Effector memory CD4-positive, alpha-beta T cell (primary cell): Measurements from ENCODE around the gene KRT6B.

Experiments
- DNase-seq, 3 donors: peaks; one replicate each; pipeline ENCODE4 v3.0.0-alpha.2; 2020
- H3K27ac ChIP-seq: 2 replicates; pipeline ENCODE4 v1.7.0; 2013; ENCODE audit warnings: mild to moderate bottlenecking, low read length, moderate library complexity; ENCODE audit not compliant: insufficient read depth, poor library complexity, severe bottlenecking
- H3K27me3 ChIP-seq: replicated peaks from 2 replicates; pipeline ENCODE4 v1.7.0; 2013; ENCODE audit warnings: mild to moderate bottlenecking, low read length; ENCODE audit not compliant: insufficient read depth, control insufficient read depth, poor library complexity, severe bottlenecking
- H3K36me3 ChIP-seq: 2 replicates; pipeline ENCODE4 v1.7.0; 2013; ENCODE audit warnings: mild to moderate bottlenecking, low read length, moderate library complexity; ENCODE audit not compliant: control insufficient read depth, insufficient read depth
- H3K4me1 ChIP-seq: 2 replicates; pipeline ENCODE4 v1.7.0; 2013; ENCODE audit warnings: low read length, mild to moderate bottlenecking; ENCODE audit not compliant: control insufficient read depth, insufficient read depth, poor library complexity, severe bottlenecking
- H3K4me3 ChIP-seq: 2 replicates; pipeline ENCODE4 v1.7.0; 2013; ENCODE audit warnings: low read length, low read depth, mild to moderate bottlenecking; ENCODE audit not compliant: insufficient read depth, poor library complexity, severe bottlenecking
- H3K9me3 ChIP-seq: 2 replicates; pipeline ENCODE4 v1.7.0; 2013; ENCODE audit warnings: mild to moderate bottlenecking, low read length, moderate library complexity; ENCODE audit not compliant: control insufficient read depth

Gene KRT6B

DNA sequence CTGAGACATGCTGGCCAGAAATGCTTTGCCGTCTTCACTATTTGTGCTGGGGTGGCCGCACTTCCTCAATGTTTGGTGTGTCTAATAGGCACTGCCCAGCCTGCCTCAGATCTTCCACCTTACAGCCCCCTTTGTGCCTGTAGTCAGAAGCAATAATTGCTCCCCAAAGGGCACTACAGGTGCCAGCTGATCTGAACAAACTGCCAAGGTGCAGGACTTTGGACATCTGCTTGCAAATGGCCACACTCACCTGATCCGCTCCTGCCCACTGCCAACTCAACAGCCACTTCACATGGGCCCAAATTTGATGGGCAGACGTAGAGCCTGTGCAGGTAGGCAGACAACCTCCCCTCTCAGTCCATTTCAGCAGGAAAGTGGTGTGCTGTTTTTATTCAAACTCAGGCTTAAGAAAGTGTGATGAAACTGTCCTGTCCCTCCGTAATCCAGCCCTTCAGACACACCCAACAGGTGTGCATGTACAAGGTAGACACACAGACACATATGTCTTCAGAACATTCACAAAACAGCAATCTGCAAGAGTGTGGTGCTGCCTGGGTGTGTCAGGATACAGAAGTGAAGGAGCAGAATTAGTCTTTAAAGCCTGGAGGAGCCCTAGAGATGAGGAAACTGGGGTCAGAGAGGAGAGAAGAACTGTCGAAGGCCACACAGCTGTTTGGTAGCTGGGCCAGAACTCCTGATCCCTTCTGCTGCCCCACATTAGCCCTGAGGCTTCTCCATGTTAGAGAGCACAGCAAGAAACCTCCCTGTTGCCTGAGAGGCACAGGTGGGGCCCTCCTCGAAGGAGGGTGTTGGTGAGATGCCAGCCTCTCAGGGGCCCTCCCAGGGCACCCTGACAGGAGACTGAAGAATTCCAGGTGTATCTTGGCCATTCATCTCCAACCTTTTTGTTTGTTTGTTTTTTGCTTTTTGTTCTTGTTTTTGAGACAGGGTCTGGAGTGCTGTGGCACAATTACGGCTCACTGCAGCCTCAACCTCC, 13.3 kb downstream of the KRT6B start:
- Histone ChIP-seq H3K27me3 (no peaks in the 10 kb centered on the region), H3K4me3 (no peak overlapping the region), H3K36me3 (no peaks in the 10 kb centered on the region), H3K27ac (no peak overlapping the region), H3K9me3 (no peaks in the 10 kb centered on the region), H3K4me1 (no peaks in the 10 kb centered on the region)
- DNase-seq, result no peak

DNA sequence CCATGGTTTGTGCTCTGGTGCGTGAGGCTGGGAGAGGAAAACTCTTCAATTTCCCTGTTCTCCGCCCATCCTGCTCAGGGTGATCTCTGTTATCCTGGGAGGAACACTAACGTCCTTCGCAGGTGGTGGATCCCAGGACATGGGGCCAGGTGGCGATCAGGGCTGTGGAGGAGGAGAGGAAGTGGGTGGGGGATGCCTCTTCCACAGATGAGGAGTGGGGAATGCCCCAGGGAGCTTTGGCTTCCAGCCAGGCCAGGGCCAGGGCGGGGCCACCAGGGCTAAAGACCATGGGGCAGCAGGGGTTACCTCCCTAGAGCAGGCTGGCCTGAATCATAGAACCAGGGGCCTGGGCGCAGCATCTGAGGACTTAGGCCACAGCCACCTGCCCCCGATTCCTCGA, 14.4 kb downstream of the KRT6B start:
- DNase-seq, result no peak
- Histone ChIP-seq H3K27ac (no peak overlapping the region), H3K9me3 (no peaks in the 10 kb centered on the region), H3K4me1 (no peaks in the 10 kb centered on the region), H3K36me3 (no peaks in the 10 kb centered on the region), H3K27me3 (no peaks in the 10 kb centered on the region), H3K4me3 (no peak overlapping the region)

DNA sequence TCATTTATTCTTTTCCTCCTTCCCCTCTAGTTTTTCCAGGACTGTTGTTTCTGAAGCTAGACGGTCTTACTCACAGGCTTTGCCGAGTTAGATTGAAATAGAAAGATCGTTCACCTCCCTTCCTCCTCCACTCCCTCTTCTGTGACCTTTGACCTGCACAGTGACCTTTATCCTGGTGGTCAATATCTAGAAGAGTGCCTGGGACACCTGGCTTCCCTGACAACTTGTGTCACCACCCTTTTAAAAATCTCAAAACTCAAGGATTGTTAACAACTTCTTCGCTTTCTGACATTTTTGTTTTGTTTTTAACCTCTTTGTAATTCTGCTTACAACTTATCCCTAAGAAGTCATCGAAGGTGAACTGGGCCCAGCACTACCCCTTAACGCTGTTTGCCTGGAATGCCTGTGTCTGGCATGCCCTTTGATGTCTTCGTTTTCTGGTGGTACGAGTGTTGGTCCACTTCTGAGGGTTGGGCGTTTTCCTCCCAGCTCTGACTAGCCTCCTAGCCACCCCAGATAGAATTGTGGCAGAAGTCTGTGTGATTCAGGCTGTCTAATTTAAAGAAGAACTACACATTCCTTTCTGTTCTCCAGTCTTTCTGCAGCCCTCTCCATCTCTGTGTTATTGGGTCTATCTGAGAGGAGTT, 15.0 kb downstream of the KRT6B start:
- DNase-seq, result no peak
- H3K27me3 ChIP-seq, result no peaks in the 10 kb centered on the region
- H3K4me1 ChIP-seq, result no peaks in the 10 kb centered on the region
- H3K9me3 ChIP-seq, result no peaks in the 10 kb centered on the region
- H3K36me3 ChIP-seq, result no peaks in the 10 kb centered on the region
- H3K4me3 ChIP-seq, result no peak overlapping the region
- no peak overlapping the region for H3K27ac ChIP-seq

DNA sequence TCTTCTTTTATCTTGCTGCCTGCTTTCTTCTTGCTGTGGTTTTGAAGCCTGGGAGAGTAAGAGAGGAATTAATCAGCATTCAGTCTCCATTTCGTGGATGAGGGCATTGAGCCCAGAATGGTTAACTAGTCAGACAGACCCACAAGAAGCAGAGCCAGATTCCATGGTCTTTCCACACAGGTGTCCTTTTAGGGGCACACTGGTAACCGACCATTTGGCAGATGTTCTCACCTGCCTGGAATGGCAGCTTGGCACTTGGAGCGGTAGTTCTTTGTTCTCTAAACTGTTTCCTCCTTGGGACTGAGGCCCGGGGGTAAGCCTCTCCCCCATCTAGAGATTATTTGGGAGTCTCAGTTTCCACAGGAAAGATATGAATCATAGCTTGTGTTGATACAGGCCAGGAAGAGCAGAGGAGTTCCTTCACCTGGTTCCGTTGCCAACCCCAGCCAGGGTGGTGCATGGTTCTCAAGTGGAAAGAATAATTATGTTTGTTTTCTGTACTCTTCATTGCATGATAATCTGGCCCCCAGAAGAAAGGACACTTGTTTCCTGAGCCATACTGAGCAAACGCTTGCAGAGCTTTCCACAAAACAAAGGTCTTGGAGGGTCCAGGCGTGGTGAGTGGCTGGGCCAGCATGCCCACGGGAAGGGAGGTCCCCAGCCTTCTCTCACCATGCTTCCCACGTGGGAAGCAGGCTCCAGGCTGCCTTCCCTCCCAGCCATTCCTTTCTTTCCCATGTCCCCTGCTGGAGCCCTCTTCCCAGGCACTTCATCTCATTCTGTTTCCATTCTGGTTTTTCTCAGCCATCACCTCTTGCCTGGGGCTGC, 15.7 kb downstream of the KRT6B start:
- no peaks in the 10 kb centered on the region for H3K36me3 ChIP-seq
- H3K9me3 ChIP-seq, result no peaks in the 10 kb centered on the region
- no peak overlapping the region for H3K4me3 ChIP-seq
- no peaks in the 10 kb centered on the region for H3K27me3 ChIP-seq
- no peak overlapping the region for H3K27ac ChIP-seq
- no peaks in the 10 kb centered on the region for H3K4me1 ChIP-seq
- no peak for DNase-seq

DNA sequence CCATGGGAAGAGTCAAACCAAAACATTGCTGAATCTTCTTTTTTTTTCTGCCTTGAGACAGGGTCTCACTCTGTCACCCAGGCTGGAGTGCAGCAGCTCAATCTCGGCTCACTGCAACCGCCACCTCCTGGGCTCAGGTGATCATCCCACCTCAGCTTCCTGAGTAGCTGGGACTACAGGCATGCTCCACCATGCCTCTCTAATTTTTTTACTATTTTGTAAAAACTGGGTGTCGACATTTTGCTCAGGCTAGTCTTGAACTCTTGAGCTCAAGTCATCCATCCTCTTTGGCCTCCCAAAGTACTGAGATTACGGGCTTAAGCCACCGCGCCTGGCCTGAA, 16.3 kb downstream of the KRT6B start:
- H3K27ac ChIP-seq, result no peak overlapping the region
- no peak for DNase-seq
- no peaks in the 10 kb centered on the region for H3K9me3 ChIP-seq
- H3K4me3 ChIP-seq, result no peak overlapping the region
- H3K4me1 ChIP-seq, result no peaks in the 10 kb centered on the region
- H3K27me3 ChIP-seq, result no peaks in the 10 kb centered on the region
- no peaks in the 10 kb centered on the region for H3K36me3 ChIP-seq

DNA sequence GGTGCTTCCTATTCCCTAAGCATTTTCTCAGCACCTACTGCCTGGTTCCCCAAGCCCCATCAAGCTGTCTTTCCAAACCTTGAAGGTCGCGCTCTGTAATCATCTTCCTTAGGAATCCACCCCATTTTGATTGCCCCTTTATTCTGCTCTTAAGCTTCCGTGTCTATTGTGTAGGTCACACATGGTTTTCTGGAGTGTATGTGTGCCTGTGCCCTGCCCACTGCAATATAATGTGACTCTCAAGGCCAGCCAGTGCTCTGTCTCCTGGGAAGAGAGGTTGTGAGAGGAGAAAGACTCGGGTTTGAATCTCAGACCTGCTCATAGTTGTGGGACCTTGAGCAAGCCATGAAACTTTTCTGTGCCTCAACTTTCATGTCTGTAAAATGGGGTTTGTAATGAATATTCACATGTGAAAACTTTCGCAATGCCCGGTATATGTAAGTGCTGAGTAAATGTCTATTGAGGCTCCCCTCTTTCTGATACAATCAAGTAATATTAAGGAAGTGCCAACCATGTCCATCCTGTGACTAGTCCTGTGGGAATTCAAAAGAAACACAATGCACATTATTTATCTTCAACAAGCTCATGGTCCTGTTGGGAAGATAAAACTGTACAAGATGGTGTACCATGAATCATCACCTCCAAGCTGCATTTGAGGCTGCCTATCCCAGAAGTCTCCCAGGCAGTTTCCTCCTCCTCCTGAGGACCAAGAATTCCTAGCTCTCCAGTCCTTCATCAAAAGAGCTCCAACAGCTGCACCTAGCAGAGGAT, 17.0 kb downstream of the KRT6B start:
- no peak for DNase-seq
- H3K4me1 ChIP-seq, result no peaks in the 10 kb centered on the region

DNA sequence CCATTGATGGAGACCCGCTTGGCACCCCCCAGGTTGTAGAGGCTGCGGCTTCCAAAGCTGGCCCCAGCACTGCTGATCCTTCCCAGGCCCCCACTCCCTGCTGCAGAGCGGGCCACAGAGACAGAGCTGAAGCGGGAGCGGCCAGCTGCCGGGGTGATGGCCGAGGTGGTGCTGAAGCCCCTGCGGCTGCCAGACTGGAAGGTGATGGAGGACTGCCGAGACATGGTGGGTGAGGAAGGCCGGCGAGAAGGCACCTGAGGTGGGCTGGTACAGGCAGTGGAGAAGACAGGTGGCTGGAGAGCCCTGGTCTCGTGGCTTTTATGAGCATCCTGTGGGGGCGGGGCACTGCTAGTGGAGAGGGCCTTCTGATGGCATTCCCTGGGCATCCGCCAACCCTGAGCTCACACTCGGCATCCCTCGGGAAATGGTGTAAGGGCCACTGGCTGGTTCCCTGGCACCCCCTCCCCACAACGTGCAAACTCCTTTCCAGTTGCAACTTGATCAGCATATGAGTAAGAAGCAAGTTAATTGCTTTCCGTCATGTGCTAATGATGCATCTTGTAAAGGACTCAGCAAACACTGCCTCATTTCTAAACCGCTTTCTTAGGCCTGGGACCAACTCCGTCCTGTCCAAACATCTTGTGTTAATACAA, 17.7 kb downstream of the KRT6B start, which contains the start of gene KRT75:
TSS of gene KRT75 (minus strand) at position 291 of the 653 bp plus-strand sequence. CDS start at position 224, 67 bp downstream.
- Histone ChIP-seq H3K36me3 (no peaks in the 10 kb centered on the region), H3K27me3 (no peaks in the 10 kb centered on the region), H3K4me1 (no peaks in the 10 kb centered on the region), H3K27ac (no peak within 1 kb of the TSS), H3K9me3 (no peaks in the 10 kb centered on the region), H3K4me3 (no peak within 1 kb of the TSS)
- DNase-seq, result no peak

More for the DNA sequence above, 17.0 kb downstream of the KRT6B start:
- no peaks in the 10 kb centered on the region for H3K9me3 ChIP-seq
- no peak overlapping the region for H3K4me3 ChIP-seq
- H3K27me3 ChIP-seq, result no peaks in the 10 kb centered on the region
- H3K36me3 ChIP-seq, result no peaks in the 10 kb centered on the region
- H3K27ac ChIP-seq, result no peak overlapping the region

DNA sequence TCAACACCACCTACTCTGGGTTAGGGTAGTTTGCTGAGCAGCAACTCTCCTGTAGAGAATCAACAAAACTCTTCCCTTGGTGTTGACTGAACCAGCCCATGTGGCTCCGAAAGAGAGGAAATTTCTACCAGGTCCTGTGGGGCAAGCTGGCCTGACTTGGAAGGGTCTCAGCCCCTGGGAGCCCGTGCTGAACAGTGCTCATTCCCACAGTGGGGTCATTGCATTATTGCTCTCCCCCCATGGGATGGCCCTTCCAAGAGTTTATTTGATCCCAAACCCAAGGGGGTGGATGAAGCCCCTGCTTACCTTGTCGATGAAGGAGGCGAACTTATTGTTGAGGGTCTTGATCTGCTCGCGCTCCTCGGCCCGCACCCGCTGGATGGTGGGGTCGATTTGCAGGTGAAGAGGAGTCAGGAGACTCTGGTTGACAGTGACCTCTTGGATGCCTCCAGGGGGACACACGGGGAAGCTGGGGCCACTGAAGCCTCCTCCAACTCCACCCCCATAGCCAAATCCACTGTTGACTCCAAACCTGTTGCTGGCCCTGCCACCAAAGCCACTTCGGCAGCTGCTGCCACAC, 18.4 kb downstream of the KRT6B start:
- no peaks in the 10 kb centered on the region for H3K36me3 ChIP-seq
- no peaks in the 10 kb centered on the region for H3K9me3 ChIP-seq
- no peaks in the 10 kb centered on the region for H3K27me3 ChIP-seq
- no peaks in the 10 kb centered on the region for H3K4me1 ChIP-seq
- no peak for DNase-seq
- H3K27ac ChIP-seq, result no peak overlapping the region
- no peak overlapping the region for H3K4me3 ChIP-seq
